ENCODE results near the gene PCNX1.

DNA sequence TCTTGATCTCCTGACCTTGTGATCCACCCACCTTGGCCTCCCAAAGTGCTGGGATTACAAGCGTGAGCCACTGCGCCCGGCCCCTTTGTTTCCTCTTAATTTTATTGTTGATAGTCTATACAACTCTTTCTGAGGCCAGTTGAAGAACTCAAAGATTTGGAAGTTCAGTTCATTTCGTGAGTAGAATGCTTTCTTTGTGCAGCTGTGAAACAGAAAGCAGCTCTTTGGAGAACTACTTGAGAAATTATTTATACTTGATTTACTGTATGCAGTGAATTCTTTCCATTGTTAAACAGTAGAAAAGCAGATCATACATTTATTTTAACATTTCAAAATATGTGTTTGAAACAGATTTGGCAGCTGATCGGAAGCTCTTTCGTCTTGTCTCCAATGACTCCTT, 69.3 kb downstream of the PCNX1 start:
- TF ChIP-seq, protein P1, sequence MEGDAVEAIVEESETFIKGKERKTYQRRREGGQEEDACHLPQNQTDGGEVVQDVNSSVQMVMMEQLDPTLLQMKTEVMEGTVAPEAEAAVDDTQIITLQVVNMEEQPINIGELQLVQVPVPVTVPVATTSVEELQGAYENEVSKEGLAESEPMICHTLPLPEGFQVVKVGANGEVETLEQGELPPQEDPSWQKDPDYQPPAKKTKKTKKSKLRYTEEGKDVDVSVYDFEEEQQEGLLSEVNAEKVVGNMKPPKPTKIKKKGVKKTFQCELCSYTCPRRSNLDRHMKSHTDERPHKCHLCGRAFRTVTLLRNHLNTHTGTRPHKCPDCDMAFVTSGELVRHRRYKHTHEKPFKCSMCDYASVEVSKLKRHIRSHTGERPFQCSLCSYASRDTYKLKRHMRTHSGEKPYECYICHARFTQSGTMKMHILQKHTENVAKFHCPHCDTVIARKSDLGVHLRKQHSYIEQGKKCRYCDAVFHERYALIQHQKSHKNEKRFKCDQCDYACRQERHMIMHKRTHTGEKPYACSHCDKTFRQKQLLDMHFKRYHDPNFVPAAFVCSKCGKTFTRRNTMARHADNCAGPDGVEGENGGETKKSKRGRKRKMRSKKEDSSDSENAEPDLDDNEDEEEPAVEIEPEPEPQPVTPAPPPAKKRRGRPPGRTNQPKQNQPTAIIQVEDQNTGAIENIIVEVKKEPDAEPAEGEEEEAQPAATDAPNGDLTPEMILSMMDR (IDR thresholded peaks at IDR 0.05 in 4 of 5, conservative IDR thresholded peaks at IDR 0.05 in 1 of 5), result no peak
- TF ChIP-seq POLR2A (IDR thresholded peaks at IDR 0.05), result no peak

All from gastrocnemius medialis (tissue), 4 donors.